Peyer's patch (tissue), 4 donors: ENCODE results near the gene CFAP20. TPM values are rescaled to one million over a fixed set of nuclear protein-coding genes. Genes with fewer than 3 reads are reported as not detected.

Experiments
- DNase-seq, 3 donors: peaks; one replicate each; pipeline ENCODE4 v3.0.0-alpha.2; 2017 to 2019
- H3K27ac ChIP-seq, 4 donors: fragments of 200-600 bp; sonication (generic); one replicate each; pipeline ENCODE4 v1.5.1; 2016 to 2019
- H3K27me3 ChIP-seq, 2 donors: fragments of 200-600 bp; sonication (generic); one replicate each; pipeline ENCODE4 v1.5.1; 2019
- H3K36me3 ChIP-seq, 3 donors: fragments of 200-600 bp; sonication (generic); one replicate each; pipeline ENCODE4 v1.5.1; 2016 to 2019
- H3K4me1 ChIP-seq, 4 donors: fragments of 200-600 bp; sonication (generic); one replicate each; pipeline ENCODE4 v1.5.1; 2016 to 2019
- H3K4me3 ChIP-seq, 4 donors: fragments of 200-600 bp; sonication (generic); 1 replicate in 3 of 4; 2 replicates in 1 of 4; pipeline ENCODE4 v1.5.1; 2016 to 2019; ENCODE audit warnings: mild to moderate bottlenecking in 1 of 4
- H3K9me3 ChIP-seq, 4 donors: fragments of 200-600 bp; sonication (generic); one replicate each; pipeline ENCODE4 v1.5.1; 2016 to 2019; ENCODE audit warnings: mild to moderate bottlenecking in 1 of 4
- POLR2A ChIP-seq, 2 donors: fragments of 450-650 bp; IDR thresholded peaks; one replicate each; pipeline ENCODE4 v1.5.1; 2017; ENCODE audit warnings: antibody characterized with exemption in 2 of 2, mild to moderate bottlenecking in 2 of 2, moderate library complexity in 2 of 2
- total RNA-seq, 4 donors: library from RNA; depleted of rRNA; stranded (reverse); fragments of >200 nt; gene quantifications; one replicate each; pipeline ENCODE4 v1.1.0, GENCODE V29; 2016
- TF ChIP-seq, protein P1 (sequence below), 6 experiments: fragments of 450-650 bp in 4 of 6; fragments of 200-600 bp in 2 of 6; sonication (generic) in 1 of 6; IDR thresholded peaks; one replicate each; pipeline ENCODE4 v1.5.1; 2017 to 2019; ENCODE audit warnings: antibody characterized with exemption in 6 of 6, mild to moderate bottlenecking in 3 of 6, moderate library complexity in 1 of 6

Gene CFAP20
- total RNA-seq, 4 donors from 2014 or later: 5.8 to 47.7 (median 31.1) TPM

DNA sequence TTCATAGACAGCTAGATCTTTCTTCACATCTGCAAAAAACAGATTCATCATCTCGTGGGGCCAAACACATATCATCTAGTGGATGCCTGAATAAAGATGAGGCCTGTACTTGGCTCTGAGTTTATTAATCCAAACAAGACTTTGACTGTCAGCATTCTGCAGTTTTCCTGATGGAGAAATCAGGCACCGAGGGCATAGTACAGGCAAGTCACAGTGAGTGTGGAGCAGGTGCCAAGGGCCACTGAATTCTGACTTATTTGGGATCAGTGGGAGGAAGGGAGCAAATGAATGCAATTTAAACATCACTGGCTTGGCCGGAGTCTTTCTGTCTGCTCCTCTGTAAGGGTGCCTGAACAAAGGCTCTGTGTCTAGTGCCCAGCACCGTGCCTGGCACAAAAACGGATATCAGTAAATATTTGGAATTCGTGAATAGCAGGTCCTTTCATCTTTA, 975 bp downstream of the CFAP20 start:
- DNase-seq: peak in 1 of 3 donors; percentile 48
- peaks cover 0 to 52% (median 4%) of the 10 kb centered on the region in 4 donors for H3K4me1 ChIP-seq
- no peaks in the 10 kb centered on the region for H3K27me3 ChIP-seq
- H3K9me3 ChIP-seq: no peaks in the 10 kb centered on the region
- H3K36me3 ChIP-seq: no peaks in the 10 kb centered on the region
- TF ChIP-seq, protein P1, sequence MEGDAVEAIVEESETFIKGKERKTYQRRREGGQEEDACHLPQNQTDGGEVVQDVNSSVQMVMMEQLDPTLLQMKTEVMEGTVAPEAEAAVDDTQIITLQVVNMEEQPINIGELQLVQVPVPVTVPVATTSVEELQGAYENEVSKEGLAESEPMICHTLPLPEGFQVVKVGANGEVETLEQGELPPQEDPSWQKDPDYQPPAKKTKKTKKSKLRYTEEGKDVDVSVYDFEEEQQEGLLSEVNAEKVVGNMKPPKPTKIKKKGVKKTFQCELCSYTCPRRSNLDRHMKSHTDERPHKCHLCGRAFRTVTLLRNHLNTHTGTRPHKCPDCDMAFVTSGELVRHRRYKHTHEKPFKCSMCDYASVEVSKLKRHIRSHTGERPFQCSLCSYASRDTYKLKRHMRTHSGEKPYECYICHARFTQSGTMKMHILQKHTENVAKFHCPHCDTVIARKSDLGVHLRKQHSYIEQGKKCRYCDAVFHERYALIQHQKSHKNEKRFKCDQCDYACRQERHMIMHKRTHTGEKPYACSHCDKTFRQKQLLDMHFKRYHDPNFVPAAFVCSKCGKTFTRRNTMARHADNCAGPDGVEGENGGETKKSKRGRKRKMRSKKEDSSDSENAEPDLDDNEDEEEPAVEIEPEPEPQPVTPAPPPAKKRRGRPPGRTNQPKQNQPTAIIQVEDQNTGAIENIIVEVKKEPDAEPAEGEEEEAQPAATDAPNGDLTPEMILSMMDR (IDR thresholded peaks at IDR 0.05): no peak
- TF ChIP-seq POLR2A (IDR thresholded peaks at IDR 0.05): no peak
- H3K27ac ChIP-seq: peak overlapping the region; percentile 75 to 92 (median 88)
- H3K4me3 ChIP-seq: peak overlapping the region; percentile 71 to 94 (median 76)

- Histone ChIP-seq H3K4me3 (peak overlapping the region in 2 of 4 donors; percentile 71 to 94), H3K27me3 (no peaks in the 10 kb centered on the region), H3K27ac (peak overlapping the region; percentile 14 to 92 (median 64)), H3K9me3 (no peaks in the 10 kb centered on the region), H3K4me1 (peaks cover 0 to 57% (median 4%) of the 10 kb centered on the region in 4 donors), H3K36me3 (no peaks in the 10 kb centered on the region)
- TF ChIP-seq, protein P1 (IDR thresholded peaks at IDR 0.05): peak in 1 of 6 experiments; percentile 15
- no peak for TF ChIP-seq POLR2A (IDR thresholded peaks at IDR 0.05)
- DNase-seq: peak in 1 of 3 donors; percentile 29
Measured at GRCh38 chr16:58127634-58128033, 1.5 kb downstream of the CFAP20 start.

- H3K27ac ChIP-seq: peak overlapping the region; percentile 14 to 92 (median 64)
- peak in 1 of 3 donors; percentile 36 for DNase-seq
- H3K27me3 ChIP-seq: no peaks in the 10 kb centered on the region
- H3K4me3 ChIP-seq: peak overlapping the region in 1 of 4 donors; percentile 94
- TF ChIP-seq, protein P1 (IDR thresholded peaks at IDR 0.05): peak in 5 of 6 experiments; percentile 6 to 48 (median 40)
- TF ChIP-seq POLR2A (IDR thresholded peaks at IDR 0.05): no peak
- H3K4me1 ChIP-seq: peaks cover 0 to 62% (median 4%) of the 10 kb centered on the region in 4 donors
- no peaks in the 10 kb centered on the region for H3K9me3 ChIP-seq
- H3K36me3 ChIP-seq: no peaks in the 10 kb centered on the region
Measured at GRCh38 chr16:58127033-58127556, 2.1 kb downstream of the CFAP20 start.

DNA sequence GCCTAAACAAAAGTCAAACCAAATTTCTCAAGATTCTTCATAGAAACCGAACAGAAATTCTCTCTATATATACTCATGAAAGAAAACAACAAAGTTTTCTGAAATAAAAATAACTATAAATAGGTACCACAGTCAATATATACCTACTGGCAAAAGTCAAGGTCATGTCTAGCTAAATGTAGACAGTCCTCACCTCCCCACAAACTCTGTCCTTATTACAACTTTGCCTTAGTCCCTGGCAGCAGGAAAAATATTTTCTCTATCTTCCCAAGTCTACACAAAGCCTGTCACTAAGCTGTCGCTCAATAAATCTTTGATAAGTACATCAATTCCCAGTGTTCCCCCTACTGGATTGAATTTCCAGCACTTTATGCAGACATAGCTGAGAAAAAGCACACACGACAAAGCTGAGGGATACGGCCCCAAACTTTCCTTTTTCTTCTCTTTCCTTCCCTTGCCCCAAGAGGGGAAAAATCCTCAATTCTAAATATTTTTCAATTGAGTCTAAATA, 2.7 kb downstream of the CFAP20 start:
- no peak for DNase-seq
- Histone ChIP-seq H3K36me3 (no peaks in the 10 kb centered on the region), H3K27me3 (no peaks in the 10 kb centered on the region), H3K4me1 (peaks cover 0 to 68% (median 4%) of the 10 kb centered on the region in 4 donors), H3K27ac (peak overlapping the region in 3 of 4 donors; percentile 41 to 92 (median 88)), H3K9me3 (no peaks in the 10 kb centered on the region), H3K4me3 (peak overlapping the region in 1 of 4 donors; percentile 94)
- no peak for TF ChIP-seq POLR2A (IDR thresholded peaks at IDR 0.05)
- TF ChIP-seq, protein P1 (IDR thresholded peaks at IDR 0.05): no peak

DNA sequence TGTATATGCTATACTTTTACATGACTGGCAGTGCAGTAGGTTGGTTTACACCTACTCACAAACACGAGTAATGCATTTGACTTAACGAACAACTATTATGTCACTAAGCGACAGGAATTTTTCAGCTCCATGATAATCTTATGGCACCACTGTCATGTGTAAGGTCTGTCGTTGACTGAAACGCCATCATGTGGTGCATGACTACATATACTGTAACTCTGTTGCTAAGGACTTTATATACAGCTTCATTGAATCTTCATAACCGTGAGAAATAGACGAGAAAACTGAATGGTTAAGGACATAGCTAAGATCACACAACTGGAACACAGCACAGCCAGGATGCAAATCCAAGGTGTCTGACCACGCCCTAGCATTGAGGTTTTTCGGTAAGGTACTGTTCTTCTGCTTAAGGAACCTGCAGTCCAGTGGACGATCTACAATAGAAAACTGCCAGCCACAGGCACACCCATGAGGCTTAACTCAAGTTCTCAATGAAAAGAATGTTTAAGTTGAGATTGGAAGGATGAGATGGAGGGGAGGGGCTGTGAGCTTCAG, 3.3 kb downstream of the CFAP20 start:
- H3K36me3 ChIP-seq: no peaks in the 10 kb centered on the region
- peak overlapping the region in 1 of 4 donors; percentile 92 for H3K27ac ChIP-seq
- H3K27me3 ChIP-seq: no peaks in the 10 kb centered on the region
- TF ChIP-seq, protein P1 (IDR thresholded peaks at IDR 0.05): no peak
- TF ChIP-seq POLR2A (IDR thresholded peaks at IDR 0.05): no peak
- no peaks in the 10 kb centered on the region for H3K9me3 ChIP-seq
- no peak for DNase-seq
- H3K4me3 ChIP-seq: no peak overlapping the region
- H3K4me1 ChIP-seq: peaks cover 0 to 75% (median 5%) of the 10 kb centered on the region in 4 donors
